Breast epithelium (tissue), 3 donors: Measurements from ENCODE around the gene AK8.

Experiments used
- POLR2A ChIP-seq: fragments of 450-650 bp; IDR thresholded peaks from one replicate; pipeline ENCODE4 v1.6.1; 2016; ENCODE audit warnings: antibody characterized with exemption, mild to moderate bottlenecking, moderate library complexity
- POLR2AphosphoS5 ChIP-seq, 3 donors: sonication (generic); formaldehyde crosslinking; IDR thresholded peaks; one replicate each; pipeline ENCODE4 v1.6.1; 2017; ENCODE audit warnings: antibody characterized with exemption in 3 of 3

DNA sequence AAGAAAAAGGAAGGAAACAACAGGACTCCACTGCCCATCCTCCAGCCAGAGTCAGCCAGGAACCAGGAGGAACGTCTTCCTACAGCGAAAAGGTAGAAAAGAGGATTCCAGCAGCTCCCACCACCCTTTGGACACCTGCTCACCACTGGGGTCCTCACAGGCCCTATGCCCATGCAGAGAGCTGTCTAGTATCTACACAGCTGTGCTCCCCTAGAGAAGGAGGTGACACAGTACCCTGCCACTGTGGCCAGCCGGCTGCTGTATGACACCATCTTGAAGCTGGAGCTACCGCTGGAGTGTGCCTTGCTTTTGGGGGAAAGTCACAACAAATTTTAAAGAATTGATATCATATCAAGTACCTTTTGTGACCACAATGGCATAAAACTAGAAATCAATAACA, 115.2 kb downstream of the AK8 start:
- no peak for TF ChIP-seq POLR2AphosphoS5 (IDR thresholded peaks at IDR 0.05)
- no peak for TF ChIP-seq POLR2A
